NCI-H187 treated with DMSO at 0.1 percent for 48 hours (cell line): Measurements from ENCODE around the gene NFIA.

Experiments used
- DNase-seq: peaks from one replicate; lab custom pipeline; 2025; lab: John Stamatoyannopoulos, UW

NFIA gene

DNA sequence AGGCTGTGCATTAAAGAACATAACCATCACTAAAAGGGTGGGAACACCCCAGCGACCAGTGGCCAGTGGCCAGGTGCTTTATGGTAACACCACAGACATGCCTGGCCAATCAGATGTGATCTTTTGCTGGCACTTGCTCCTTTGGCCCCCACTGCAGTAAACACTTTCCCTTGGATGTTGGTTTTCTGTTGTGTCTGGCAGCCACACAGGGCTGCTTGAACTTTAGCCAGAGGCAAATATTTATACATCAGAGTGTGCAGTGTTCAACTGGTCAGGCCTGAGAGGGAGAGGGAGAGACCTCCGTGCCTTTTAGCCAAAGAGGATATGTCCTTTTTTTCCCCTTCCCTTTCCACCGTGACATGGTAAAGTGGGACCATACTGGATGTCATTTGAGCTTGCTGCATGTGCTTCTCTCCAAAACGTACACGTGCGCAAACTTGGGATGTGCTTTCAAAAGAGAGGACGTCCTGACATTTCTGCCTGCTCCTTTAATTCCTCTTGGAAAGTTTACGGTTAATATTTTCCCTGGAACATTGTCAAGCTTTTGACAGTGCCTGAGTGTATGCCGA is 101.2 kb downstream of the NFIA start:
- no peak for DNase-seq

DNA sequence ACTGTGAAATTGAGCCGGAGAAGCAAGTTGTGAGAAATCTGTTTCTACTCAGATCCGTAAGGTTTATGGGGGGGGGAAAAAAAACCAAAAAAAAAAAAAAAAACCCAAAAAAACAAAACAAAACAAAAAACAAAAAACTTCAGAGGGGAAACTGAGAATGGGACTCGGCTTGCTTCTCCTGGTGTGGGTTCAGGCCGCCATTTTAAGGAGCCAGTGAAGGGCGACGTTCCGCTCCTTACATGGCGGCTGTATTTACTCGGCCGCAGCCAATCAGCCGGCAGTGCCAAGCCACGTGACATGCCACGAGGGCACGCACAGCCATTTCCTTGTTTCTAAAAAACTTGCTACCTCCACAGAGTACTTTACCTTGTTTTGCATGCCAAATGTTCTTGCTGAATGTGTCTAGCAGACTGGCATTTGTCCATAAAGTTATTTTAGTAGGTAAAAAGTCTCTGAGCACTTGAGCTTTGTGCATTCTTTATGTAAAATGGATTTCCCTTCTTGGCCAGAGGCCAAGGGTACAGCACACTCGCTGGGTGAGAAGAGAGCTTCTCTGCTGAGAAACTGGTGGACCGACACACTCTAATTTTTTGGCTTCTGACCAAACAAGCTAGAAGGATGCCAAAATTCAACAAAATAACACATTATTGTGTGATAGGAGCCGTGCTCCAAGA is 101.8 kb downstream of the NFIA start:
- no peak for DNase-seq

DNA sequence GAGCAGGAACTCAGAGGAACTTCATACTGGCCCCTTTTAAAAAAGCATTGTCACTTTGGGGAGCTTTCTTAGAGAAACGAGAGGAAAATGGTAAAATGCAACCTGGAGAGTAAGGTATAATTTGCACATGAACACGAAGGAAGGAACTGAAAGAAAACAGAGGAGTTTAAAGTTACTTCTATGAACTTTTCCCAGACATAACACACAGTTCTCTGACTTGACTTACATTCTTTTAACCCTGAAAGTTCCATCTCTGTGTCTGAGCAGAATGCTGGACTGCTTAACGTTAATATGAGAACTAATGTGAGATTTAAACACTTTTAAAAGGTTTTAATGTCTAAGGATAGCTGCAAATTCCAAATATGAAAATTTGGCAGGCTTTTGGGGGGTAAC is 102.3 kb downstream of the NFIA start:
- no peak for DNase-seq

DNA sequence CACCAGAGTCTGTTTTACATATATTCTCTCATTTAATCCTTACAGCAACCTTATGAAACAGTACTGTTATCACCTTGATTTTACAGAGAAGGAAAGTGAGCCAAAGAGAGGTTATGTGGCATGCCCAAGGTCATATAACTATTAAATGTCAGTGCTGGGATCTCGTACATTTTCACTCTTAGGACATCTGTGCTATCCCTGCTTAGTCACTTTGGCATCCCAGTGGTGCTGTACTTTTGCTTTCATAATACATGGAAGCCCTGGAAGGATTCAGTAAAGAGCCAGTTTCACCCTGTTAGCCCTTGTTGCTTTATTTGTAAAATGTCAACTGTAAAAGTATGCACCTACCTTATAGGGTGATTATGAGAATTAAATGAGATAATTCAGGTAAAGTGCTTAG is 104.4 kb downstream of the NFIA start:
- no peak for DNase-seq

DNA sequence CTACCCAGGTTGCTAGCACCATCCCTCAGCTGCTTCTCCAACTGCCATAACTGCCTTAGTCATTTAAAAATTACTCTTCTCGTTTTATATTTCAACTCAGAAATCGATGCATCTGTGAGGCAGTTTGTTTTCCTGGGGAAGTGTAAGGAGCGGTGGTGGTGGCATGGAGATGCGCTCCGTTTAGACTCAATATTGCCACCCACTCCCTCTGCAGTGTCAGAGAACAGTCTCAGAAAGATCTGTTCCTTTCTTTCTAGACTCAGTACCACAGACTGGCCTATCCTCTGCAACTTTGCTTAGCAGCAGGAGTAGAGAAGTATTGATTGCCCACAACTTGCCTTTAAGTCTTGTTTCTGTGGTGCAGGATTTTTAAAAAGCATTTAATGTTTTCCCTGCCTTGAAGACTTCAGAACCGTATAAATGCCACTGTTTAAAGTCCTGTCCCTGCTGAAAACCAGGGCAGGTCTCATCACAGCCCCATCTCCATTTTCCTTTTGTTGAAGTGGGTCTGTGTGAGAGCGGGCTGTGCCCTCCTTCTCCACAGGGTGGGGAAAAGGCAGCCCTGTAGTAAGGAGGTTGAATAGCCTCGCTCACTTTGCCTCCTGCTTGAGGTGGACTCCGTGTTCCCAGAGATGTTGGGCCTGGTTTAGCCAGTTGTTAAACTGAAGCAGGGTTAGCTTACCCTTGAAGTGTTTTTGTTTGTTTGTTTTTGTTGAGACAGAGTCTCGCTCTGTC is 105.2 kb downstream of the NFIA start:
- DNase-seq, result no peak

DNA sequence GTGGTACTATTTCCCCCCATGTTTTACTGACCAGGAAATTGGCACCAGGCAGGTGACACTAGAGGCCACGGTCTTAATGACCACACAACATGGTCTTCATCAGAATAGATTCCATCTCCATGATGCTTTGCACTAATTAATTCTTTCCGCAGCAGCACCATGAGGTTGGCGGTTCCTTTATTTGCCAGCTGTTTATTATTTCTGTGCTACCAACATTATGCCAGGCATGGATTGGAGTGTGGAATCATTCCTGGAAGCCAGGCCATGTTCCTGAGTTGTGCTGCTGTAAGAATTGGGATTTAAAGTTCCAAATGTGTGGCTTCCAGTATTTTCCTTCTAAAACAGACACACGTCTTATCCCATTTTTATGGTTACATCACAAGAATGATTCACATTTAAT is 107.8 kb downstream of the NFIA start:
- no peak for DNase-seq

DNA sequence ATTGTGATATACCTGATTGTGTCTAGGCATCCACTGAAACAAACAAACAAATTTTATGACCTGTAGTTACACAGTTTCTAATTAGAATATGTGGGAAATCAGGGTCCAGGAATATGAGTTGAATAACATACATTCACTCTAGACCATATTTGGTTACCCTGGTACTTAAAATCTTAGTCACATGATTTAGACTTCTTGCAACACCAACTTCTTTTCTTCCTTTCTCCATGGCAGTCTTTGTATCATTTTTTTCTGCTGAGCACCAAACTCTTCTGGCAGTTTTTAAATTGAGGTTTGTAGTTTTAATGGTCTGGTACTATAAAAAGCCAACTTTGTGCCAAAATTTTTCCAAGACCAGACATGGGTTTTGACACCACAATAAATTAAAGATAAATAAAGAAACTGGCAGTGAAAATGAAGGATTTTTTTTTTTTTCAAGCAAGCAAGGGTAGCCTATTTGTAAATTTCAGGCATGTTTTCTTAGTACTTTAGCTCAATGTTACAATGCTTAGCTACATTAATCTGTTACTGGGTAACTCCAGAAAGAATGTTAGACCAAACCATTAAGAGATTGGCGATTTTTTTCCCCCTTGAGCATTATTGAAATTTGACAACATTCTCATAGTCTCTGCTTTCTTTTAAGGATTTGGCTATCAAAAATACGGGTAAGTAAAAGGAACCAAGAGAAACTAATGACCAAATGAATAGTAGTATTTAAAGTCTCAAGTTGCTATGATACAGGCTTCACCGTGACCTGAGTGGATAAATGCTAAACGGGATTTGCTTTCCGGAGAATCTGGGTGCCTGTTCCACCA is 108.5 kb downstream of the NFIA start:
- DNase-seq, result no peak

DNA sequence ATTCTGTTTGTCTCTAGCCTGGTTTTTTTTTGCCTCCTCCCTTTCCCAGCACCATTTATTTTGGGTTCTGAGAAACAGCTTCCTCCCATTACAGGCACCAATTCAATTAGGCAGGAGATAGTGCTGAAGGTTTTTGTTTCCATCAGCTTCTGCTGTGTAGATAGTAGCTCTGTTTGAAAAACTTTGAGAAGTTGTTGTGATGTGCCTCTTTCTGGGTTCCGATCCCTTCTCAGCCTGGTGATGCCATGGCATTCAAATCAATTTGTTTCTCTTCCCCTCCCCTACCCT is 109.0 kb downstream of the NFIA start:
- no peak for DNase-seq

DNA sequence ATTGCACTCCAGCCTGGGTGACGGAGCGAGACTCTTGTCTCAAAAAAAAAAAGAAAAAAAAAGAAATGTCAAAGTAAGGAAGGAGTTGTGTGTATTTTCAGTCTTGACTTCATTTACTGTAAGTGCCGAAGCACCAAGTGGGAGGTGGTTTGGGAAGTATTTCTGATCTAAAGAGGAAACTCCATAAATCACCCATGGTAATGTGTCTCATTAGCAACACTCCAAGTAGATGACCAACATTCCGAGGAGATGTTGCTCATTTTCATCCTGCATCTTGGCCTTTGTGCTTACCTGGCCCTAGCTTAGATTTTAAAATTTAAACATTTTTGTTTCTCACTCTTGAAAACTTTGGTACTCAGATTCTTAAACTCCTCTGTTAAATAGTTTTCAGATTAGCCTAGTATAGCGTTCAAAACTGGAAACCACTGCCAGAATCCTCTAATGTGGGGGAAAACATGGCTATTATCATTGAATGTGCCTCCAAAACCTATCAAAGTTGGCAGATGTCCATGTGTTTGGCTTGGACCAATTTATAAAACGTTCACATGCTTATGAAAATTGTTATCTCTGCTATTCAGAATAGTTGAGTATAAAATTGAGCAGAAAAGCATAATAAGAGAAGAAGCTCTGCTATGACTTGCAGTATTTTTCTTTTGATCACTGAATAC is 110.4 kb downstream of the NFIA start:
- DNase-seq, result no peak

DNA sequence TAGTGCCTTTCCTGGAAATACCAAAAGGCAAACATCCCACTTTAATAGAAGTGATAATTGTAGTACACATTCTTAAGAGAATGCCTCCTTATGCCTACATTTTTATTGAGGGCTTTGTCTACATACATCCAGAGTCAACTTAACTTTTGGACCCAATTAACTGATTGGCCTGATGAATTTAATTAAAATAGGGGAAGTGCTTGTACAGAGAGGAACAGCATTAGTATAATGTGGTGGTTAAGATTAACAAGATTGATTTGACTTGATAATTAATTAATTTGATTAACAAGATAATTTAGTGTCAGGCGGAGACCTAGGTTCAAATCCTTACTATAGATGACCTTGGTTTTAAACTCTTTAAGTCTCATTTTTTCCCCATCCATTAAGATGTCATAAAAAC is 111.4 kb downstream of the NFIA start:
- no peak for DNase-seq

DNA sequence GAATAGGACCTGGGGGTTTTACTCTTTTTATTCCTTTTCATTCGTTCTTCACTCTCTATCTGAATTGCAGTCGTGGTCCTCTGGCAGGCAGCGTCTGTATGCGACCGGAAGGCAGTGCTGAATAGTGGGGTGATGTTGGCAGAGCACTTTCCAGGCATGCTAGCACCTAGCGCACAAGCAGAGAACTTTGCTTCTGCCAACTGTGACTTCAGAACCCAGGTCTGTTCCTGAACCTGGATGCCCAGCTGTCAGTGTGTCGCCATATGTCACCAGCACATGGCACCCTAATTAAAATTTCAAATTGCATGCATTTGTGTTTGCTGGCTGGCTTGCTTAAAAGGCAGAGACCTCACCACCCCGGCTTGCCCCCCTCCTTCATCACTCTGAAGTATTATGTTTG is 116.2 kb downstream of the NFIA start:
- DNase-seq, result no peak

DNA sequence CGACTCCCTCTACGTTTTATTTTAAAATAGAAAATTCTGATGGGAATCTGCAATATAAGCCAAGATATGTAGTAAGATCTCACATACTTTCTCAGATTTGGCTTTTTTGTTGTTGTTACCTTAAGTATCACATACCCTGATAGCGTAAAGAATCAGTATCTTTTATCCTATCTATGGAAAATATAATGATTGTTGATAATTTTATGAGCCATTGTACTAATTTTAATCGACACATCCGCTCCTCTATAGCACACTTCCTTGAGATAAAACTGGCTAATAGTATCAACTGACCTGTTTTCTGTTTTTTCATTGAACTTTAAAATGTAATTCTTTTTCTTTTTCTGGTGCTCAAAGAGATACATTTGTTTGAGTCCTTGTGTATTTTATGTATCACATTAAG is 118.7 kb downstream of the NFIA start:
- no peak for DNase-seq

DNA sequence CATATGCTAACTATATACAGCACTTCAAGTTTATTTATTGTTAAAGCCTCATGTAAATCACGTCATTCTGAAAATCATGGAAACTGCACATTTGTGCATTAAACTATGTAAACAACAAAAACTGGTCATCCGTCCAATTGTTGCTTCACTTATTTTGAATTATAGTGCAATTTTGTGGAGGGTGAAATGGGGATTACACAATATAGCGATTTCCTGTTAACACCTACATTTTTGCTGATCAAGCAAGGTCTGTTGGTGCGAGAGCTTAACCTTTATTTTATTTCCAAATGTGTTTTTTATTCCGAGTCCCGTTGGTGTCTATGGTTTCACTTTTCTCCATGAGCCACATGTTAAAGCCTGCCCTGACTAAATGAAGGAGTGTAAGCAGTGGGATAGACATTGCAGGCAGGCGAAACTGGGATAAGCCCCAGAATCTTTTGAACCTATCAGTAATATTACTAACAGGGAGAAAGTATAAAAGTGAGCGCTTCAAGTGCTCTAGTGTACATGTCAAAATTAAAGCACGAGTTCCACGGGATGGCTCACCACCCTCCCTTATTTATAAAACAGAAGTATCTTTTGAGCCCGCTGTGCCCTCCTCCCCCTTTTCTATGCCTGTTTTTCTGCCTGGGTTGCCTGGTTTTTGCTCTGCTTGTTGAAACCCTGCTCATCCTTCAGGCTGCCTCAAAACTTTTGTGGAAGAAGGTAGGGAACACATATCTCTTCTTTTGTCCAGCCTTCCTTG is 120.7 kb downstream of the NFIA start:
- no peak for DNase-seq

DNA sequence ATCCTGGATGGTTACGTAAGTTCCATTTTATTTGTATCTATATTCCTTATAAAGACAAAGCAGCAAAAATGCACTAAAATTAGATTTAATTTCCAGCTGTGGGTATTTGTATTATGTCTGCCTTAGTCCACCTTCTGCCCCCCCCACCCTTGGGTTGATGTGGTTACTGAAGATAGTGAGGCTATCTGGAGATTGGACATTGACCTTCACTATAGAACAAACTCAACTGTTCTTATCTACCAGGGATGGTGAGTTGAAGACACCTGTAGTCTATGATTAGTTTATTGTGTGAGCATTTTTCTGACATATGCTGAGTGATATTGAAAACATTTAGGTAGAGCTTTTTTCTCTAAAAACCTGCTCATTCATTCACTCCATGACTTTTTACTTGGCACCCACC is 122.2 kb downstream of the NFIA start:
- DNase-seq, result no peak

DNA sequence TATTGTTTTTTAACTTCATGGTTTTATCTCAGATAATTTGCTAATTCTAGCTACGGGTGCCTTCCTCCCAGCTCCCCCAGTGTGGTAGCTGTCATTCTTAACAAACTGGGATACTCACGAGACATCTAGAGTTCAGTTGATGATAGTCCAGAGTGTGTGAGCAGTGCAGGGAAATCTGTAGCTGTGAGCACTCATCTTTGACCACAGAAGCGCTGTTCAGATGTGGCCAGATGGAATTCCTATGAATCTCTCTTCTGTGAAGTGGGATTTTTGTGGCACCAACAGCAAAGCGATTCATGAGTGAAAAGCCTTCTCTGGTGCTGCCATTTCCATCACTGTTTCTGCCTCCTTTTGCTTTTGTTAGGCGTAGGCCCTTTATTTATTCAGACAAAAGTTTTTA is 125.1 kb downstream of the NFIA start:
- DNase-seq, result no peak

DNA sequence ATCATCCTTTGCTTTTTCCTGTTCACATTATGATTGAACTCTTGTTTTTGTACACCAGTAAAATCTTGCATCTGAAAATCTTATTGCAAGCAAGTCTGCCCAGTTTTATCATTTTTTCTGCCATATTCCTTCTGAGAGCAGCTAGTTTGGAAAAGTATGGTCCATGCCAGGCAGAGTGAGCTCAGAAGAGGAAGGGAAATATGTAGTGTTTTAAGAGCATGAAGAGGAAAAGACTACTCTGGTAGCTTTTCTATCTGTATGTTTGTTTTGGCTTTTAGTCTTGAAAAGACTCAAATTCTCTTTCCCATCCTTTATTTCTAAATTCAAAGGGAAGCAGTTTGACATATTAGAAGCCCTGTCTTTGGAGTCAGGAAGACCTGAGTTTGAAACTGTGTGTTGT is 125.8 kb downstream of the NFIA start:
- no peak for DNase-seq

DNA sequence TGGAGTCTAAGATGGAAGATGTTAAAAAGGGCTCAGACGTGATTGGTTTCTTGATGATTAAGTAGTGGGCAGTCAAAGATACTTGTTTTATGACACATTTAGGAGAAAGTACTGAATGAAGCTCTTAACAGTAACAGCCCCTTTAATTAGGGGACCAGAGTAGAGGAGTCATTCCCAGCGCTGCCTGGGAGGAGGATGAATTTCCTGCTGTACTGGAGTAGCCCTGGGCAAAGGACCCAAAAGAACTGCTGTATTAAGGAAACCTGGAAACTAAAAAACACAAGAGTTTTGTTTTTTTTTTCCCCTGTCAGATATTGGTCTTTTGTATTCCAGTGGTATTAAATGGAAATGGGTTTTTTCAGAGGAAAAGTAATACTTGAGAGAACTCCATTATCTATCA is 126.5 kb downstream of the NFIA start:
- no peak for DNase-seq

DNA sequence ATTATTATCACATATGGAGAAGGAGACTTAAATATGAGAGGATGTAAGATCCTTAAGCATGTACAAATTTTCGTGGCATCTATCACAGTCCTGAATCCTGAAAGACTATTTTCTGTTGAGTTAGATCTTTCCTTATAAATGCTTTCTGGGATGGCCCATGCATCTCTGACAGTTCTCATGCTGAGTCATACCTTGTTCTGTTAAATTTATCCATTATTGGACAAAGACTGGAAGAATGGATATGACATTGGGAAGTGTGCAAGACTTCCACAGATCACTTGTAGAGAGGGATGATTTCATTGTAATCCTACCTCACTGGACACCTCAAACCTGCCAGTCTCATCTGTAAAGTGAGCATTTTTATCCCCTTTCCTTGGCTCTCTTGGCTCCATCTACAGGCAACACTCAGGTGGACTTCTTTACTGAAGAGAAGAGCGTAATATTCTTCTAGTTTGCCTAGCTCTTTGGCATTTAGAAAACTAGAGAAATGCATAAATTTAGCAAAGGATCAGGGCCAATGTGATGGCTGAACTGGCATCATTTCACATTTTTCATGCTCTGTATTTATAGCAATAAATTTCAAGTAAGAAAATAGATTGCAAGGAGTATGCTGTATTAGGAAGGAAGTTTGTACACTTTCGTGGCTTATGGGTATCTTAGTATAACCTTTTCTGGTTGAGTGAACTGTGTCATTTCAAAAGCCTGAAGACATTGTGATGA is 128.2 kb downstream of the NFIA start:
- no peak for DNase-seq

DNA sequence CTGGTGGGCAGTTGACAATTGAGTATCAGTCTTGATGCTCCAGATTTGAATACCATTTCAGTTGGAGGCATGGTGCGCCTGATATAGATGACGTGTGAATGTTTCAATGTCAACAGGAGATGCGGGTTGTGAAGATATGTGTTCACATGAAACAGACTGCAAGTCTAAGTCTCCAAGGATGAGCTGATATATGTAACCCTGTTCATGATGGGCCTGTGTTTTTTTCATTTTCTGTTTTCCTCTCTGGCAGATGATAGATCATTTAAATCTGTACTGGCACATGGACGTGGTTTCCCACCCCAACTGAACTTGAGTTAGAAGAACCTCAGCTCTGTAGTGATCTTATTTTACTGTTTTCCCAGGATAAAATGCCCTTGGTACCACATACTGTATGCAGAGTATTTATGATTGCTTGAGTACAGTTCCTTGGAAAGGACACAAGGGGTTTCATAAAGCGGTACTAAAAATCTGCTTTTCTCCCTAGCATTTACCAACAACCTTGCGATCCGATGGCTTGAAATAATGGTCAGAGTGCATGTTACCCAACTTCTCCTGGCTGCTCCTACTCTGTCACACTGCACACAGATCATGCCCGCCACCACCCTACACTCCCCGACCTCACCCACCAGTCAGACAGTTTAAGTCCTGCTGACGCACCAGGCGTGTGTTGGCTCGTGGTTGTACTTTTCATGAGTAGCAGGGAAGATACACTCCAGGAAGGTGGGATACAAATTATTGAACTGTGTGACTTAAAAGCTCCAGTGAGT is 131.1 kb downstream of the NFIA start:
- no peak for DNase-seq

DNA sequence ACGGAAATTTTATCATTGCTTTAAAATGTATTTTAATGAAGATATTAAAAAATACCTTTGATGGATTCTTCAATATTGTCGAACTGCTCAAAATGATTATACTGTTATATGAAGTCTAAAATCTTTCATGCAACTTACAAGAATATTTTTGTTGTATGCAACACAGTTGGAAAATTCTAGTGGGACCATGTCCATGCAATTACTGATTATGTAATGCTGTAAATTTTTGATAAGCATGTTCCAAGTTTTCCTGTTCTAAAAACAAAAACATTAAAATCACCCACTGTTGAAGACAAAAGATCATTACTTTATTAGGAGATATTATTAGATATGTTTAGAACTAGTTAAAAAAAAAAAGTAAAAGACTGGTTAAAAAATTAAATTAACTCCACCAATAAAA is 132.8 kb downstream of the NFIA start:
- no peak for DNase-seq
